Neural cell (in vitro differentiated cells): ENCODE results near the gene PTPRU. TPM values are rescaled to one million over a fixed set of nuclear protein-coding genes. Genes with fewer than 3 reads are reported as not detected.

ENCODE experiments used
- H2AFZ ChIP-seq: fragments of 200-600, 300-800 bp; sonication (generic), shearing (Covaris generic); 2 replicates; pipeline ENCODE4 v1.6.0; 2014; ENCODE audit warnings: low read depth, mild to moderate bottlenecking, antibody characterized with exemption, low read length, moderate library complexity
- H3F3A ChIP-seq: fragments of 200-600 bp; shearing (Covaris generic); 2 replicates; pipeline ENCODE4 v1.6.1; 2016; ENCODE audit warnings: mild to moderate bottlenecking, moderate library complexity, mixed read lengths, antibody characterized with exemption, low read length; ENCODE audit not compliant: insufficient read depth, poor library complexity, severe bottlenecking
- H3K27ac ChIP-seq: fragments of 200-600, 300-800 bp; sonication (generic), shearing (Covaris generic); 2 replicates; pipeline ENCODE4 v1.5.1; 2014; ENCODE audit warnings: mild to moderate bottlenecking, low read length, moderate library complexity
- H3K27me3 ChIP-seq: fragments of 300-800, 200-600 bp; sonication (generic), shearing (Covaris generic); 2 replicates; pipeline ENCODE4 v1.6.0; 2014; ENCODE audit warnings: mild to moderate bottlenecking, low read depth, low read length, moderate library complexity; ENCODE audit not compliant: insufficient read depth
- H3K36me3 ChIP-seq: fragments of 300-800, 200-600 bp; sonication (generic), shearing (Covaris generic); 2 replicates; pipeline ENCODE4 v1.5.1; 2014; ENCODE audit warnings: mild to moderate bottlenecking, antibody characterized with exemption, low read length, moderate library complexity; ENCODE audit not compliant: insufficient read depth
- H3K4me2 ChIP-seq: fragments of 300-800, 200-600 bp; sonication (generic), shearing (Covaris generic); 2 replicates; pipeline ENCODE4 v1.6.0; 2014; ENCODE audit warnings: mild to moderate bottlenecking, low read length
- H3K4me3 ChIP-seq: fragments of 300-800, 200-600 bp; sonication (generic), shearing (Covaris generic); 2 replicates; pipeline ENCODE4 v1.5.1; 2014; ENCODE audit warnings: mild to moderate bottlenecking, low read length, moderate library complexity
- H3K79me2 ChIP-seq: fragments of 200-600 bp; shearing (Covaris generic); replicated peaks from 2 replicates; pipeline ENCODE4 v1.6.0; 2014; ENCODE audit warnings: mild to moderate bottlenecking, low read length, moderate library complexity; ENCODE audit not compliant: insufficient read depth
- H3K9ac ChIP-seq: fragments of 300-800, 200-600 bp; sonication (generic), shearing (Covaris generic); 2 replicates; pipeline ENCODE4 v1.6.1; 2016; ENCODE audit warnings: mild to moderate bottlenecking, low read length, mixed read lengths
- H3K9me2 ChIP-seq: fragments of 200-600 bp; shearing (Covaris generic); 2 replicates; pipeline ENCODE4 v1.6.1; 2016; ENCODE audit warnings: mild to moderate bottlenecking, low read length, mixed read lengths; ENCODE audit not compliant: insufficient read depth
- H3K9me3 ChIP-seq: fragments of 200-600, 300-800 bp; sonication (generic), shearing (Covaris generic); 2 replicates; pipeline ENCODE4 v1.6.1; 2016; ENCODE audit warnings: mild to moderate bottlenecking, mixed run types, low read length, moderate library complexity, mixed read lengths
- H4K20me1 ChIP-seq: fragments of 200-600 bp; shearing (Covaris generic); 2 replicates; pipeline ENCODE4 v1.6.1; 2016; ENCODE audit warnings: mild to moderate bottlenecking, mixed run types; ENCODE audit not compliant: insufficient read depth
- EP300 ChIP-seq: fragments of 450-650 bp; conservative IDR thresholded peaks from 2 replicates; pipeline ENCODE4 v1.6.1; 2014; ENCODE audit warnings: antibody characterized with exemption, mild to moderate bottlenecking, moderate library complexity; ENCODE audit not compliant: poor library complexity, severe bottlenecking
- EZH2 ChIP-seq: fragments of 200-600, 300-800 bp; shearing (Covaris generic), sonication (generic); IDR thresholded peaks from 2 replicates; pipeline ENCODE4 v1.6.1; 2014; ENCODE audit warnings: antibody characterized with exemption, low read length, borderline replicate concordance, mild to moderate bottlenecking; ENCODE audit not compliant: insufficient read depth, poor library complexity, severe bottlenecking
- MXI1 ChIP-seq: fragments of 450-650 bp; conservative IDR thresholded peaks from 2 replicates; pipeline ENCODE4 v1.6.1; 2014; ENCODE audit warnings: antibody characterized with exemption, mild to moderate bottlenecking; ENCODE audit not compliant: poor library complexity, severe bottlenecking
- POLR2AphosphoS5 ChIP-seq: IDR thresholded peaks from 2 replicates; pipeline ENCODE4 v1.6.1; 2012
- RAD21 ChIP-seq: fragments of 450-650 bp; conservative IDR thresholded peaks from 2 replicates; pipeline ENCODE4 v1.6.1; 2014; ENCODE audit warnings: antibody characterized with exemption, mild to moderate bottlenecking, moderate library complexity
- REST ChIP-seq: IDR thresholded peaks from 2 replicates; pipeline ENCODE4 v1.6.1; 2012; ENCODE audit warnings: borderline replicate concordance
- SMC3 ChIP-seq: fragments of 450-650 bp; conservative IDR thresholded peaks from 2 replicates; pipeline ENCODE4 v1.6.1; 2014; ENCODE audit warnings: antibody characterized with exemption, mild to moderate bottlenecking, moderate library complexity; ENCODE audit not compliant: poor library complexity
- TAF1 ChIP-seq: IDR thresholded peaks from 2 replicates; pipeline ENCODE4 v1.6.1; 2012; ENCODE audit warnings: low read depth
- polyA plus RNA-seq: library from polyadenylated mRNA; depleted of rRNA; stranded (reverse); fragments of >200 nt; gene quantifications from 2 replicates; pipeline ENCODE4 v1.2.3, GENCODE V29; 2014
- TF ChIP-seq, protein P1 (sequence below): fragments of 450-650 bp; IDR thresholded peaks from 2 replicates; pipeline ENCODE4 v1.5.1; 2014; ENCODE audit warnings: antibody characterized with exemption, mild to moderate bottlenecking, moderate library complexity; ENCODE audit not compliant: poor library complexity, severe bottlenecking

The PTPRU gene
- polyA plus RNA-seq, 1 donor from 2014 or later, result 5.0 TPM

- TF ChIP-seq EZH2 (no peak), MXI1 (no peak), SMC3 (no peak), RAD21 (no peak), EP300 (no peak), TAF1 (no peak), REST (no peak), POLR2AphosphoS5 (no peak)
- TF ChIP-seq, protein P1, sequence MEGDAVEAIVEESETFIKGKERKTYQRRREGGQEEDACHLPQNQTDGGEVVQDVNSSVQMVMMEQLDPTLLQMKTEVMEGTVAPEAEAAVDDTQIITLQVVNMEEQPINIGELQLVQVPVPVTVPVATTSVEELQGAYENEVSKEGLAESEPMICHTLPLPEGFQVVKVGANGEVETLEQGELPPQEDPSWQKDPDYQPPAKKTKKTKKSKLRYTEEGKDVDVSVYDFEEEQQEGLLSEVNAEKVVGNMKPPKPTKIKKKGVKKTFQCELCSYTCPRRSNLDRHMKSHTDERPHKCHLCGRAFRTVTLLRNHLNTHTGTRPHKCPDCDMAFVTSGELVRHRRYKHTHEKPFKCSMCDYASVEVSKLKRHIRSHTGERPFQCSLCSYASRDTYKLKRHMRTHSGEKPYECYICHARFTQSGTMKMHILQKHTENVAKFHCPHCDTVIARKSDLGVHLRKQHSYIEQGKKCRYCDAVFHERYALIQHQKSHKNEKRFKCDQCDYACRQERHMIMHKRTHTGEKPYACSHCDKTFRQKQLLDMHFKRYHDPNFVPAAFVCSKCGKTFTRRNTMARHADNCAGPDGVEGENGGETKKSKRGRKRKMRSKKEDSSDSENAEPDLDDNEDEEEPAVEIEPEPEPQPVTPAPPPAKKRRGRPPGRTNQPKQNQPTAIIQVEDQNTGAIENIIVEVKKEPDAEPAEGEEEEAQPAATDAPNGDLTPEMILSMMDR, result no peak
- H3K27ac ChIP-seq, result no peak overlapping the region
- no peaks in the 10 kb centered on the region for H3K9me2 ChIP-seq
- H3K4me2 ChIP-seq, result no peak overlapping the region
- peaks cover 3% of the 10 kb centered on the region for H3F3A ChIP-seq
- no peak overlapping the region for H3K4me3 ChIP-seq
- no peak overlapping the region for H3K9ac ChIP-seq
- no peak overlapping the region for H2AFZ ChIP-seq
- H4K20me1 ChIP-seq, result no peaks in the 10 kb centered on the region
- no peaks in the 10 kb centered on the region for H3K36me3 ChIP-seq
- H3K27me3 ChIP-seq, result no peaks in the 10 kb centered on the region
- H3K9me3 ChIP-seq, result no peaks in the 10 kb centered on the region
- no peaks in the 10 kb centered on the region for H3K79me2 ChIP-seq
These were observed 116.5 kb downstream of the PTPRU start for GRCh38 chr1:29352719-29353420.

DNA sequence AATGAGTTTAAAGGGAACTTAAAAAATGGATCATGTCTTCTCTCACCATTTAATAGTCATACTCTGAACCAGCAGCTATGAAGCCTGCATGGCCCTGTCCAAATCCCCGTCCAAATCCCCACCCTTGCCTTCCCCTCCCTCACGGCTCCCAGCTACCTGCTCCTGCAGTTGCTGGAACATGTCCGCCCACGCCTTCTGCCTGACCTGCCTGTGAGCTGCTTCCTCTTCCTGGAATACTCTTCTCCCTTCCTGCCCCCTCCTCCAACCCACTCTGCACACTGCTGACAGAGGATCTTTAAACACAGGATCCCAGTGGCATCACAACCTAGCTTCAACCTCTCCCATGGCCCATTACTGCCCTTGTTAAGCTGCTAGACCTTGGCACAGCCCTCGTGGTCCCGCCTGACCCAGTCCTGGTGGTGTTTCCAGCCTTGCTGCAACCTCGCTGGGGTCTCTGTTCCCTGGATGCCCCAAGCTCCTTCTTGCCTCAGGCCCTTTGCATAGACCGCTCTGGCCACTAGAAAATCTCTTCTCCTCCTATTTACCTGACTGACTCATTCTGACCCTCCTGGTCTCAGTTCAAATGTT, 118.3 kb downstream of the PTPRU start:
- Histone ChIP-seq H2AFZ (no peak overlapping the region), H3F3A (peaks cover 3% of the 10 kb centered on the region), H3K9ac (no peak overlapping the region), H3K9me2 (no peaks in the 10 kb centered on the region), H3K27me3 (no peaks in the 10 kb centered on the region), H3K4me3 (peak overlapping the region; percentile 49), H3K79me2 (no peaks in the 10 kb centered on the region), H3K9me3 (no peaks in the 10 kb centered on the region), H3K4me2 (peak overlapping the region; percentile 18), H3K27ac (peak overlapping the region; percentile 32), H4K20me1 (no peaks in the 10 kb centered on the region), H3K36me3 (no peaks in the 10 kb centered on the region)
- TF ChIP-seq REST (no peak), POLR2AphosphoS5 (no peak)
